Measurements from ENCODE around the gene SDS.

- TF ChIP-seq, protein P1, sequence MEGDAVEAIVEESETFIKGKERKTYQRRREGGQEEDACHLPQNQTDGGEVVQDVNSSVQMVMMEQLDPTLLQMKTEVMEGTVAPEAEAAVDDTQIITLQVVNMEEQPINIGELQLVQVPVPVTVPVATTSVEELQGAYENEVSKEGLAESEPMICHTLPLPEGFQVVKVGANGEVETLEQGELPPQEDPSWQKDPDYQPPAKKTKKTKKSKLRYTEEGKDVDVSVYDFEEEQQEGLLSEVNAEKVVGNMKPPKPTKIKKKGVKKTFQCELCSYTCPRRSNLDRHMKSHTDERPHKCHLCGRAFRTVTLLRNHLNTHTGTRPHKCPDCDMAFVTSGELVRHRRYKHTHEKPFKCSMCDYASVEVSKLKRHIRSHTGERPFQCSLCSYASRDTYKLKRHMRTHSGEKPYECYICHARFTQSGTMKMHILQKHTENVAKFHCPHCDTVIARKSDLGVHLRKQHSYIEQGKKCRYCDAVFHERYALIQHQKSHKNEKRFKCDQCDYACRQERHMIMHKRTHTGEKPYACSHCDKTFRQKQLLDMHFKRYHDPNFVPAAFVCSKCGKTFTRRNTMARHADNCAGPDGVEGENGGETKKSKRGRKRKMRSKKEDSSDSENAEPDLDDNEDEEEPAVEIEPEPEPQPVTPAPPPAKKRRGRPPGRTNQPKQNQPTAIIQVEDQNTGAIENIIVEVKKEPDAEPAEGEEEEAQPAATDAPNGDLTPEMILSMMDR (IDR thresholded peaks at IDR 0.05; ENCODE audit: extremely low read depth in 1 of 2, insufficient read depth in 1 of 2, low read depth in 1 of 2, low read length in 2 of 2): no peak
- no peak for TF ChIP-seq POLR2AphosphoS5 (IDR thresholded peaks at IDR 0.05; ENCODE audit: insufficient read depth, low read depth, low read length)
- TF ChIP-seq EZH2 (IDR thresholded peaks at IDR 0.05; ENCODE audit: borderline replicate concordance, low read depth, low read length, severe bottlenecking): no peak
These were observed 24.8 kb upstream of the SDS start for GRCh38 chr12:113428482-113428881.
